Measurements from ENCODE around the gene OCEL1.
"Not testable (repeated sequence)": the region's sequence is repeated elsewhere in the genome, so short reads cannot be mapped to it uniquely, and the experiment has no call there.

Gene OCEL1, protein sequence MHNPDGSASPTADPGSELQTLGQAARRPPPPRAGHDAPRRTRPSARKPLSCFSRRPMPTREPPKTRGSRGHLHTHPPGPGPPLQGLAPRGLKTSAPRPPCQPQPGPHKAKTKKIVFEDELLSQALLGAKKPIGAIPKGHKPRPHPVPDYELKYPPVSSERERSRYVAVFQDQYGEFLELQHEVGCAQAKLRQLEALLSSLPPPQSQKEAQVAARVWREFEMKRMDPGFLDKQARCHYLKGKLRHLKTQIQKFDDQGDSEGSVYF

GRCh38 chr19:17226002-17226933, at the start of gene OCEL1:
Gene OCEL1 (plus strand): TSS chr19:17226226. CDS start chr19:17226248, 22 bp downstream.
- no peaks in the 10 kb centered on the region for H3K4me1 ChIP-seq (ENCODE audit: insufficient read depth, low read length)
- peak within 1 kb of the TSS; percentile 71 for H3K4me3 ChIP-seq (ENCODE audit: low read length)
- H3K27ac ChIP-seq (ENCODE audit: low read length) = no peak within 1 kb of the TSS

GRCh38 chr19:17178291-17178690, 47.7 kb upstream of the OCEL1 start:
- H3K9ac ChIP-seq (ENCODE audit: low read depth, low read length) = no peak overlapping the region
- peaks cover 5% of the 10 kb centered on the region; the same call in 1 of the 2 replicates for H3K4me1 ChIP-seq (ENCODE audit: insufficient read depth, low read length)
- H3K9me3 ChIP-seq (ENCODE audit: insufficient read depth, low read depth, low read length) = no peaks in the 10 kb centered on the region
- H3K36me3 ChIP-seq (ENCODE audit: insufficient read depth, low read depth, low read length) = peaks cover 30% of the 10 kb centered on the region
- no peak overlapping the region for H3K27ac ChIP-seq (ENCODE audit: low read length)
- no peak overlapping the region for H3K4me3 ChIP-seq (ENCODE audit: low read length)
- H3K27me3 ChIP-seq (ENCODE audit: insufficient read depth, low read length) = no peaks in the 10 kb centered on the region

More at GRCh38 chr19:17226002-17226933, at the start of gene OCEL1:
- Histone ChIP-seq H3K9ac (ENCODE audit: low read depth, low read length) (peak within 1 kb of the TSS; percentile 71; the same call in 1 of the 2 replicates), H3K36me3 (ENCODE audit: insufficient read depth, low read depth, low read length) (peaks cover 15% of the 10 kb centered on the region), H3K27me3 (ENCODE audit: insufficient read depth, low read length) (no peaks in the 10 kb centered on the region), H3K9me3 (ENCODE audit: insufficient read depth, low read depth, low read length) (no peaks in the 10 kb centered on the region)

- peaks cover 5% of the 10 kb centered on the region; the same call in 1 of the 2 replicates for H3K4me1 ChIP-seq (ENCODE audit: insufficient read depth, low read length)
- H3K9me3 ChIP-seq (ENCODE audit: insufficient read depth, low read depth, low read length) = no peaks in the 10 kb centered on the region
- peak overlapping the region; percentile 29; the same call in 1 of the 2 replicates for H3K4me3 ChIP-seq (ENCODE audit: low read length)
- H3K9ac ChIP-seq (ENCODE audit: low read depth, low read length) = peak overlapping the region; percentile 22; the same call in 1 of the 2 replicates
- H3K27me3 ChIP-seq (ENCODE audit: insufficient read depth, low read length) = no peaks in the 10 kb centered on the region
- H3K36me3 ChIP-seq (ENCODE audit: insufficient read depth, low read depth, low read length) = peaks cover 41% of the 10 kb centered on the region
- peak overlapping the region; percentile 19 for H3K27ac ChIP-seq (ENCODE audit: low read length)
These were observed 44.9 kb upstream of the OCEL1 start for GRCh38 chr19:17180997-17181702.

DNA sequence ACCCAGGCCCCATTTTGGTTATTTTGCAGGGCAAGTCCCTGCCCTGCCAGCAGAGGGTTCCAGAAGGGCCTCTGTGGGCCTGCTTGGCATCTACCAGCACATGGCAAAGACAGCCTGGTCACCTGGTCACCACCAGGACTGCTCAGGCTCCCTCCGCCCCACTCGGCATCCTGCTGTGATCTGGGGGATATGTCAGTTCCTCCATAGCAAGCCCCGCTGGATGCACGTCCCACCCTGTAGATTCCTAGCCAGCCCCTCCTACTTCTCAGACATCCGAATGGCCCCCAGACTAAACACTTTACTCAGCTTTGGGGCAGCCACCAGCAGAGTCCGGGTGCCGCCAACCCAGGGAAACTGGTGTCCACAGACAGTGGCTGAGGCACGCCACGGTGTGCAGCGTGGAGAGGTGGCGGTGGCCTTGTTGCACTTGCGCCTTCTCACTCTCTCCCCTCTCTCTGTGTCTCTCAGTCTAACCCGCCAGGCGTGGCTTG, 42.7 kb upstream of the OCEL1 start:
- H3K27ac ChIP-seq (ENCODE audit: low read length) = no peak overlapping the region
- H3K4me1 ChIP-seq (ENCODE audit: insufficient read depth, low read length) = peaks cover 5% of the 10 kb centered on the region; the same call in 1 of the 2 replicates
- no peak overlapping the region for H3K4me3 ChIP-seq (ENCODE audit: low read length)
- peaks cover 31% of the 10 kb centered on the region; the same call in 1 of the 2 replicates for H3K36me3 ChIP-seq (ENCODE audit: insufficient read depth, low read depth, low read length)
- no peaks in the 10 kb centered on the region for H3K27me3 ChIP-seq (ENCODE audit: insufficient read depth, low read length)
- no peak overlapping the region for H3K9ac ChIP-seq (ENCODE audit: low read depth, low read length)
- no peaks in the 10 kb centered on the region for H3K9me3 ChIP-seq (ENCODE audit: insufficient read depth, low read depth, low read length)

GRCh38 chr19:17183858-17184321, 42.1 kb upstream of the OCEL1 start:
- Histone ChIP-seq H3K27me3 (ENCODE audit: insufficient read depth, low read length) (no peaks in the 10 kb centered on the region), H3K9me3 (ENCODE audit: insufficient read depth, low read depth, low read length) (no peaks in the 10 kb centered on the region), H3K36me3 (ENCODE audit: insufficient read depth, low read depth, low read length) (peaks cover 31% of the 10 kb centered on the region; the same call in 1 of the 2 replicates), H3K9ac (ENCODE audit: low read depth, low read length) (no peak overlapping the region), H3K27ac (ENCODE audit: low read length) (no peak overlapping the region), H3K4me1 (ENCODE audit: insufficient read depth, low read length) (peaks cover 5% of the 10 kb centered on the region; the same call in 1 of the 2 replicates), H3K4me3 (ENCODE audit: low read length) (no peak overlapping the region)

DNA sequence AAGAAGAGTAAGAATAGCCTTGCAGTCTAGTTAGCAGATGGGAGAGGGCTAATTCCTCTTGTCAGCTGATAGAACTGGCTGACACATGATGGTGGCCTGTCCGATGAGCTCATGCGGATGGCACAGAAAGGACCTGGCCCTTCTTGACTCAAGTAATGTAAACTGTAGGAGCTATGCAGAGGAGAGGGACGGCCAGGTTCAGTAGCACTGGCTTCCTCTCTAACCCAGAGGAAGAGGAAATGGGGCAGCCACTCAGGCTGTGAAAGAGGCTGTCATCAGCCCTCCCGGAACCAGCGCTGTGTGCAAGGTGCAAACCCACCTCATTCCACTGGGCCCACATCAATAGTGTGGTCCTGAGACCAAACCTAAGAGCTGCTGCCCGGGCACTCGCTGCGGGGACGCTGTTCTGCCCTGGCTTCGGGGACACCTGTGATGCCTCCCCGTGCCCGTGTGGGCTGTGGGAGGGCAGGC, 41.6 kb upstream of the OCEL1 start:
- Histone ChIP-seq H3K4me3 (ENCODE audit: low read length) (no peak overlapping the region), H3K27ac (ENCODE audit: low read length) (no peak overlapping the region), H3K4me1 (ENCODE audit: insufficient read depth, low read length) (peaks cover 5% of the 10 kb centered on the region; the same call in 1 of the 2 replicates), H3K9ac (ENCODE audit: low read depth, low read length) (no peak overlapping the region), H3K27me3 (ENCODE audit: insufficient read depth, low read length) (no peaks in the 10 kb centered on the region), H3K9me3 (ENCODE audit: insufficient read depth, low read depth, low read length) (no peaks in the 10 kb centered on the region), H3K36me3 (ENCODE audit: insufficient read depth, low read depth, low read length) (peaks cover 36% of the 10 kb centered on the region)

DNA sequence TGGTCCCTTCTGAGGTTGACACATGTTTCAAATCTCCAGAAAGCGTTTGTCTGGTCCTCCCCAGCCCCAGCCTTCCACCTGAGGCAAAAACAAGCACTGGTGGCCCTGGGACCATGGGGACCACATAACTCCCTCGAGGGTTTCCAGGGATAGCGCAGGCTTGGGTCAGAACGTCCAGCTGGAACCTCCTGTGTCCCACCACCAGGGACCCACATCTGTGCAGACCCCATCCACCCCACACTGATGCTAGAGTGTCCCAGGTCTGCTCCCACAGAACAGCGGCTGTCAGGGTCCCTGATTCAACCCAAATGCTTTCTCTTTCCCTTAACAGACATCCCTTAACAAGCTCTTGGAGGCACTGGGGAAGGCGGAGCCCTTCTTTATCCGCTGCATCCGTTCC, 40.4 kb upstream of the OCEL1 start:
- Histone ChIP-seq H3K27ac (ENCODE audit: low read length) (no peak overlapping the region), H3K36me3 (ENCODE audit: insufficient read depth, low read depth, low read length) (peaks cover 41% of the 10 kb centered on the region), H3K4me3 (ENCODE audit: low read length) (no peak overlapping the region), H3K27me3 (ENCODE audit: insufficient read depth, low read length) (no peaks in the 10 kb centered on the region), H3K4me1 (ENCODE audit: insufficient read depth, low read length) (peaks cover 5% of the 10 kb centered on the region; the same call in 1 of the 2 replicates), H3K9ac (ENCODE audit: low read depth, low read length) (no peak overlapping the region), H3K9me3 (ENCODE audit: insufficient read depth, low read depth, low read length) (no peaks in the 10 kb centered on the region)

DNA sequence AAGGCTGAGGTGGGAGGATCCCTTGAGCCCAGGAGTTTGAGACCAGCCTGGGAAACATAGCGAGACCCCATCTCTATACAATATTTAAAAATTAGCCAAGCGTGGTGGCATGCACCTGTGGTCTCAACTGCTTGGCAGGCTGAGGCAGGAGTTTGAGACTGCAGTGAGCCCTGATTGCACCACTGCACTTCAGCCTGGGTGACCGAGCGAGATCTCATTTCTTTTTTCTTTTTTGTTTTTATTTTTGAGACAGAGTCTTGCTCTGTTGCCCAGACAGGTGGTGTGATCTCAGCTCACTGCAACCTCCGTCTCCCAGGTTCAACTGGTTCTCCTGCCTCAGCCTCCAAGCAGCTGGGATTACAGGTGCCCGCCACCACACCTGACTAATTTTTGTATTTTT, 34.3 kb upstream of the OCEL1 start:
- H3K9me3 ChIP-seq (ENCODE audit: insufficient read depth, low read depth, low read length); H3K4me1 ChIP-seq (ENCODE audit: insufficient read depth, low read length); H3K27ac ChIP-seq (ENCODE audit: low read length); H3K9ac ChIP-seq (ENCODE audit: low read depth, low read length); H3K4me3 ChIP-seq (ENCODE audit: low read length); H3K27me3 ChIP-seq (ENCODE audit: insufficient read depth, low read length): not testable (repeated sequence)
- H3K36me3 ChIP-seq (ENCODE audit: insufficient read depth, low read depth, low read length) = peaks cover 60% of the 10 kb centered on the region

GRCh38 chr19:17192751-17193150, 33.3 kb upstream of the OCEL1 start:
- peaks cover 61% of the 10 kb centered on the region for H3K36me3 ChIP-seq (ENCODE audit: insufficient read depth, low read depth, low read length)

DNA sequence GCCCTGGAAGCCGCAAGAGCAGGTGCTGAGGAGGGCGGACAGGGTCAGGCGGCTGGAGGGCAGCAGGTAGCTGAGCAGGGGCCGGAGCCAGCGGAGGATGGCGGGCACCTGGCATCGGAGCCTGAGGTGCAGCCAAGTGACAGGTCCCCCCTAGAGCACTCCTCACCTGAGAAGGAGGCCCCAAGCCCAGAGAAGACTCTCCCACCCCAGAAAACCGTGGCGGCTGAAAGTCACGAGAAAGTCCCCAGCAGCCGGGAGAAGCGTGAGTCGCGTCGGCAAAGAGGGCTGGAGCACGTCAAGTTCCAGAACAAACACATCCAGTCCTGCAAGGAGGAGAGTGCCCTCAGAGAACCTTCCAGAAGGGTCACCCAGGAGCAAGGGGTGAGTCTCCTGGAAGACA, 31.4 kb upstream of the OCEL1 start:
- H3K9me3 ChIP-seq (ENCODE audit: insufficient read depth, low read depth, low read length) = no peaks in the 10 kb centered on the region
- H3K27ac ChIP-seq (ENCODE audit: low read length) = no peak overlapping the region
- no peak overlapping the region for H3K4me3 ChIP-seq (ENCODE audit: low read length)
- H3K36me3 ChIP-seq (ENCODE audit: insufficient read depth, low read depth, low read length) = peaks cover 54% of the 10 kb centered on the region
- no peaks in the 10 kb centered on the region for H3K4me1 ChIP-seq (ENCODE audit: insufficient read depth, low read length)
- no peaks in the 10 kb centered on the region for H3K27me3 ChIP-seq (ENCODE audit: insufficient read depth, low read length)
- no peak overlapping the region for H3K9ac ChIP-seq (ENCODE audit: low read depth, low read length)

More at GRCh38 chr19:17192751-17193150, 33.3 kb upstream of the OCEL1 start:
- no peaks in the 10 kb centered on the region for H3K9me3 ChIP-seq (ENCODE audit: insufficient read depth, low read depth, low read length)
- H3K9ac ChIP-seq (ENCODE audit: low read depth, low read length) = no peak overlapping the region
- no peaks in the 10 kb centered on the region for H3K27me3 ChIP-seq (ENCODE audit: insufficient read depth, low read length)
- H3K4me3 ChIP-seq (ENCODE audit: low read length) = no peak overlapping the region
- no peak overlapping the region for H3K27ac ChIP-seq (ENCODE audit: low read length)
- H3K4me1 ChIP-seq (ENCODE audit: insufficient read depth, low read length) = no peaks in the 10 kb centered on the region

DNA sequence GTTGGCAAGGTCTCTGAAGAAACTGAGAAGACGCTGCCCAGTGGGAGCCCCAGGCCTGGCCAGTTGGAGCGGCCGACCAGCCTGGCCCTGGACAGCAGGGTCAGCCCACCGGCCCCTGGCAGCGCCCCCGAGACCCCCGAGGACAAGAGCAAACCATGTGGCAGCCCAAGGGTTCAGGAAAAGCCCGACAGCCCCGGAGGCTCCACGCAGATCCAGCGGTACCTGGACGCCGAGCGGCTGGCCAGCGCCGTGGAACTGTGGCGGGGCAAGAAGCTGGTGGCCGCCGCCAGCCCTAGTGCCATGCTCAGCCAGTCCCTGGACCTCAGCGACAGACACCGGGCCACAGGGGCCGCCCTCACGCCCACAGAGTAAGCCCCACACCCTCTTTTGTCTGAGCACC, 30.9 kb upstream of the OCEL1 start:
- H3K4me3 ChIP-seq (ENCODE audit: low read length) = no peak overlapping the region
- no peaks in the 10 kb centered on the region for H3K27me3 ChIP-seq (ENCODE audit: insufficient read depth, low read length)
- no peak overlapping the region for H3K9ac ChIP-seq (ENCODE audit: low read depth, low read length)
- H3K27ac ChIP-seq (ENCODE audit: low read length) = no peak overlapping the region
- H3K4me1 ChIP-seq (ENCODE audit: insufficient read depth, low read length) = no peaks in the 10 kb centered on the region
- no peaks in the 10 kb centered on the region for H3K9me3 ChIP-seq (ENCODE audit: insufficient read depth, low read depth, low read length)
- peaks cover 55% of the 10 kb centered on the region for H3K36me3 ChIP-seq (ENCODE audit: insufficient read depth, low read depth, low read length)

Measured in iPS-20b (cell line).